GM21529 (cell line): ENCODE data around the gene SERPINB5.

Experiments
- ATAC-seq: cut with Tn5 transposase; IDR thresholded peaks from one replicate; pipeline ENCODE4 v1.9.1; 2021; ENCODE audit not compliant: unreplicated experiment

Gene SERPINB5

GRCh38 chr18:63467699-63468098 lies 9.1 kb upstream of the SERPINB5 start:
- ATAC-seq: no peak

DNA sequence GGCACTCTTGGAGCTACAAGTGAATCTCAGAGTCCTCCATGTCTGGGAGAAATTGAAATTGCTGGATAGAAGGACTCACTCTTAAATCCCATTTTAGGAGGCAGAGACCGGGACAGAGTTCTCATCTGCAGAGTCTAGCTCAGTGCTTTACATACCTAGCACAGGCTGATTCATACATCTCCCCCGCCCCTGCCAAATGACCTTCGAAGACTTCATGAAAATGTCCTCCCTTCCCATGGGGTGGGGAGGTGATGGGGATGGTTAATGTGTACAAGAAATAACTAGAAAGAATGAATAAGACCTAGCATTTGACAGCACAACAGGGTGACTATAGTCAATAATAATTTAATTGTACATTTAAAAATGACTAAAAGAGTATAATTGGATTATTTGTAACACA lies 8.2 kb upstream of the SERPINB5 start:
- ATAC-seq: no peak

- ATAC-seq: no peak
Measured at GRCh38 chr18:63470751-63471150, 6.0 kb upstream of the SERPINB5 start.

DNA sequence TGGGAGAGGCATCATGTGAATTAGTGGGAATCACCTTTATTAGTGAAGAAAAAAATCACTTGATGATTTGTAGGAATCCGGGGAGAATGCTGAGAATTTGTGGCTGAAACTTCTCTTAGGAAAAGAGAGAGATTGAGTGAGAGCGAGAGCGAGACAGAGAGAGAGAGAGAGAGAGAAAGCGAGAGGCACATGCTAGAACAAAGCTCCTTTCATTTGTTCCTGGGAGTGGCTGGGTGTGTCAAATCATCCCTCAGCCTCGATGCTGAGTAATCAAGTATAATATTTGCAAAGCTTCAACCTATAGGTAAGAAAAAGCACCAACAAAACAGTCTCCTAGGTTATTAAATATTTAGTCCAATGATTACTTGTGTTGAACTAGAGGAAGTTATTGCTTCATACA lies 4.4 kb upstream of the SERPINB5 start:
- ATAC-seq: no peak

DNA sequence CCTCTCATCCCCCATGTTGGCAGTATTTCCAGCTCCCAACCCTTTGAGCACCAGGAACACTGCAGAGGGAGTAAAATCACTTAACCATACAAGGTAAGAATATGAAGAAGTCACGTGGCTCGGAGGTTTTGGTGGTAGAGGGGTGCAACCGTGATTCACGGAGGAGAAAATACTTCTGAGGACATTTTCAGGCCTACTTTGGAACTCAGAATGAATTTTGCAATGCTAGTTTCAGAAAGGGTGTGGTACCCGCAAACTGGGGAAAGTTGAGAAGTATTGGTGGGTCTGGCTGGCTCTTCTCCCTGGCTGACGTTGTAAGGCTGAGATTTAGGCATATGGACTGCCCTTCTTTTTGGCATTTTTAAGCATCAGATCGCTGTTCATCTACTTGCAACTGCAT lies 442 bp downstream of the SERPINB5 start:
- ATAC-seq: no peak

GRCh38 chr18:63477968-63478367 lies 1.2 kb downstream of the SERPINB5 start:
- no peak for ATAC-seq

DNA sequence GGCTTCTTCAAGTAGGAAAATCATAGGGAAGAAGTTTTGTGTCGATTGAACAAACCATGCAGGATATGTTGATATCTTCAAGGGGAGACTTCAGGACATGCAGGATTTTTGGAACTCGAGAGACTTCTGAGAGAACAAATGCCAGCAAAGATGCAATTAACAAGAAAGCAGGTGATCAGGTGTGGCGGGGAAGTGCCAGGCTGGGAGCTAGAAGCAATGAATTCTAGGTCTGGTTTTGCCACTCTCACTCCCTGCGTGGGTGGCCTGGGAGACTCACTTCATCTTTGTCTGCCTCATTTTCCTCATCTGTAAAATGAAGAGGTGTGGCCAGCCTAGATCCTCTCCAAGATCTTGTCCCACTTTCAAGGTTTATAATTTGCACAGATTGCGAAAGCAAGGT lies 3.1 kb downstream of the SERPINB5 start:
- no peak for ATAC-seq

- no peak for ATAC-seq
Measured at GRCh38 chr18:63480476-63480875, 3.7 kb downstream of the SERPINB5 start.

- ATAC-seq: no peak
Measured at GRCh38 chr18:63480915-63481314, 4.2 kb downstream of the SERPINB5 start.

DNA sequence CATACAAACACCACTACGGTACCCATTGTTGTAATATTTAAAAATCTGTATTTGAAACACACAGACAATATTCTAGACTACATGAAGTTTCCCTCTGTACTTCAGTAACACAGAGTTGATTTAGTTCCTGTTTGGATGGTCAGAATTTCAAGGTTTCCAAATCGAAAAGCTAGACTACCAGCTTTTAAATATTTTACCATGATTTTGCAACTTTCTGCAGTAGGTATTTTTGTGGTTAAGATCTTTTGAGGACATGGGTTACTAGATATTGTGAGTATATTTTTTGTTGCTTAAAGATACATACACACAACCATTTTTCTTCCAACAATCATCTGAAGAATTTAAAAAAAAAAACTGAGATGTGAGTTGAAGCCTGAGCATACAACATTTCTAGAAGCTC lies 10.9 kb downstream of the SERPINB5 start:
- ATAC-seq: no peak

DNA sequence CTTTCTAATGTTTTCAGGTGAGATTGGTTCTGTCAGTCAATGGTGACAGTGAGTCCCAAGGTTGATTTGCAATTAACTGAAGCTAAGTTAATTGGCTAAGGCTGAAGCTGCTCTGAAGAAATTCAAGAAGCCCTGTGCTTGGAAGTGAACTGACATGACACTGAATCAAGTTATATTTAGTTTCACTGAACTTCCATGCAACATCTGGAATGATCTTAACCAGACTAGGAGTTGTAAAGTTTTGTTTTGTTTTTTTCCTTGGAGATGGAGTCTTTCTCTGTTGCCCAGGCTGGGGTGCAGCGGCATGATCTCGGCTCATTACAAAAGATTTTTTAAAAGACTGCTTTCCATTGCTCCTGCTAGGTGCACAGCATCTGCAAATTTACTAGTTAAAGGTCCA lies 11.4 kb downstream of the SERPINB5 start:
- no peak for ATAC-seq

GRCh38 chr18:63492851-63493250 lies 16.1 kb downstream of the SERPINB5 start:
- ATAC-seq: no peak

DNA sequence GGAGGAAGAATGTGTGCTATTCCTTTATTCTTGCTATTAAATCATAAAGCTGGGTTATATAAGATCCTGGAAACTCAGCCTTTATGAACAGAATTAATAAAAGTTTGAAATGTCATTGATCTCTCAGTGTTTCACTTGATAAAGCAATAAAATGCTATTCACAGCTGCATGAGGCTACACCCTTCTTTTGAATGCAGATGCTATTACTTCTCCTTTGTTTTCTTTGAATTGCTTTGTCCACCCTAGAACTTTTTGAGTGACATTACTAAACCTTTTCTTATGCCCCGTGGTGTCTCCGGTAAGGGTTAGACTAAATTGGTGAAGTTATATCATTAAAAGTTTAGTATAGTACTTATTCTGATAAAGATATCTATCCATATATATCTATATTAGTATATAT lies 18.9 kb downstream of the SERPINB5 start:
- no peak for ATAC-seq

- ATAC-seq: peak; percentile 75
Measured at GRCh38 chr18:63505566-63506335, 29.0 kb downstream of the SERPINB5 start.

DNA sequence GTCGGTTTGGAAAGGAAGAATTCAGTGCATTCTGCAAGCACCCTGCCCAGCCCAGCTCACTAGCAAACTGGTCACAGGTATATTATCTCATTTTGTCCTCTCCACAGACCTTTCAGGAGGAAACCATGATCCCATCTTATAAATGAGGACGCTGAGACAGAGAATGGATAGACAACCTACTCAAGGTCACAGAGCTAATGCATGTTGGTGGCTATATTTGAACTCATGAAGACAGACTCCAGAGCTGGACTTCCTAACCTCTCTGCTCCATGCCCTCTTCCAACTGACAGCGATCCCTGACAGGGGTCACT lies 29.5 kb downstream of the SERPINB5 start:
- no peak for ATAC-seq

- ATAC-seq: no peak
Measured at GRCh38 chr18:63508596-63508995, 31.8 kb downstream of the SERPINB5 start.

DNA sequence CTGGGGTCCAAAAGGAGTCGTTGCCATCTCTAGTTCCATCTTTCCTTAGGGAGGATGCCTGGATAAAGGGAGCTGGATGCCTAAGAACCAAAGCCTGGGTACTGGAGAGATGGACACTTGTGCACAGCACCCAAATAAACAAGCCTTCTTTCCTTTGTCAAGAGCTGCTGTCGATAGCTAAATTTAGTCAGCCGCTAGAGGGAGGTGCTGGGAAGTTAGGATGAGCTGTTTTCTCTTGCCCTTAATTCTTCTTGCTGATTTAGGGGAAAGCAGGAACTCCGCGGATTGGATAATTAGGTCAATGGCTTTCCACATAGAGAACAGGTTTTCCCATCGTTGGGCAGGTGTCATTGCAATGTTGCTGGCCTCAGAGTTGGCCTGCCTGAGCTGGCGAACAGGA lies 34.5 kb downstream of the SERPINB5 start:
- ATAC-seq: no peak

DNA sequence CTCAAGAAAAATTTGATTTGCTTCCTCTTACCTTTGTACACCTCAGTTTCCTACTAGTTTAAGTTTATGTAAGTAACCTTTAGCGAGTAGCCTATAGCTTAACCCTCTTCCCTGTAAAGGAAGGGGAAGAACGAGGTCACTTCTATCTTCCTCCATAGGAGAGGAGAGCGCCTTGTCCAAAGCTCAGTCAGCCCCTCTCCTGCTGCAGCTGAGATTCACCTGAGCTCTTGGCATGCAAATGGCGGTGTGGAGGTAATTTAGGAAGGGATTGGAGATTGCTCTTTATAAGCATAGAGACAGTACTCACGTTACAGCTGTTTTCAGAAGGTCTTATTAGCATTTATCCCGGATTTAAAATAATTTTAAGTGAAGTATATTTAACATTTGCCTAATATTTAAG lies 37.6 kb downstream of the SERPINB5 start:
- no peak for ATAC-seq

DNA sequence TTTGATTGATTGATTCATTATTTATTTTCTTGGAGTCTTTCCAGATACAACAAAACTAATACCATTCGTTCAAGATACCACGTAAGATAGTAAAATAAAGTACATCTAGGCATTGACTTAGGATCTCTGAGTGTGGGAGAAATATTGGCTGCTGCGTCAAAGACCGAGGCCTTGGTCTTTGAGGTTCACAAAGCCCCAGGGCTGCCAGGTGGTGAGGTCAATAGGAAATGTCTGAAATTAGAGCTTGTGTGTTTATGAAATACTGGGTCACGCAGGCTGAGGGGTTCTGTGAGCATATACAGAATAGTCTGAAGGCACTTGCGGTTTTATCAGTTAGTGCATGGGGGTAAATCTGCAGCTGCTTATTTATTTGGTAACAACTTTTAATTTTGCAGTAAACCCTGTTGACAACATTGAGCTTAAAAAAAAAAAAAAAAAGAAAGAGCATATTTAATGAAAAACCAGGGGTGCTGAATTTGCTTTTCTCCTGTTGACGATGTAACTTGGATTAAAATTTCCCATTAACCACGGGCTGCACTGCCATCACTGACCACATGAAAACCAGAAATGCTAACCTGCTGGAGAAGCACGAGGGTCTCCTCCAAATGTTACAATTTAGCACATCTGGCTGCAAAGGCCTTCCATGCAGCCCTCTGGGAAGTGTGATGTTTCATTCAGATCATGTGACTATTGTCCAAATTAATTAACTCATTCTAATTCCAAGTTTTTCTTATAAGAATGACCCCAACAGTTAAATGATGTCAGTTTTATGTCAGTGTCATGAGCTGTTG lies 38.3 kb downstream of the SERPINB5 start:
- no peak for ATAC-seq

DNA sequence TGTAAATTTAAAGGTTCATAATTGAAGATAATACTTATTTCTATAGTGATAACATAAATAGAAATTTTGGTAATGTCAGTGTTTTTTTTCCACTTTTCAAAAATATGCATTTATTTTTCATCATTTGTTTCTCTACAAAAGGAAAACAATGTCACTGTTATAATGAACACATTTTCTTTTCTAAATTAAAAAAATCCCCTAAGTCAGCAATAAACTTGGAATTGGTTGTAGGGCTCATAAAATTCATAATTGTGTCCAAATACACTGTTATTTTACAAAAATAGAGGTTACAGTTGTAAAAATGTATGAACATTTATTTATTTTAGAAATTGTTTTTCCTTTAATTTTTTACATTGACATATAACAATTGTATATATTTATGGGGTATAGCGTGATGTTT lies 39.0 kb downstream of the SERPINB5 start:
- no peak for ATAC-seq

- ATAC-seq: peak; percentile 97
Measured at GRCh38 chr18:63518178-63519012, 41.6 kb downstream of the SERPINB5 start.
